ENCODE data around the gene RSU1. TPM values are rescaled to one million over a fixed set of nuclear protein-coding genes. Genes with fewer than 3 reads are reported as not detected.

RSU1 gene
- total and polyA plus RNA-seq, 2 donors (not counting 3 experiments of a cell fraction or from before 2014, with no cell fraction given): 80.2 to 104 TPM

GRCh38 chr10:16653224-16653623, 164.0 kb downstream of the RSU1 start:
- Histone ChIP-seq H3K4me1 (ENCODE audit: control insufficient read depth, extremely low read depth, insufficient read depth, low read length) (no peaks in the 10 kb centered on the region), H4K20me1 (replicated peaks; ENCODE audit: control insufficient read depth, extremely low read depth, insufficient read depth, low read length) (no peaks in the 10 kb centered on the region), H3K9me1 (replicated peaks; ENCODE audit: control insufficient read depth, extremely low read depth, insufficient read depth, low read length) (no peaks in the 10 kb centered on the region), H3K4me3 (replicated peaks in 1 of 3; ENCODE audit: insufficient read depth in 1 of 3, low read depth in 1 of 3, low read length in 3 of 3) (no peak overlapping the region), H3K9ac (replicated peaks; ENCODE audit: extremely low read depth, insufficient read depth, low read length) (no peak overlapping the region), H3K36me3 (ENCODE audit: control insufficient read depth in 2 of 2, extremely low read depth in 1 of 2, insufficient read depth in 2 of 2, low read length in 2 of 2) (no peaks in the 10 kb centered on the region), H2AFZ (ENCODE audit: low read depth, low read length) (no peak overlapping the region), H3K27ac (ENCODE audit: insufficient read depth, low read depth, low read length) (no peak overlapping the region), H3K79me2 (ENCODE audit: control insufficient read depth, insufficient read depth, low read length) (no peaks in the 10 kb centered on the region), H3K4me2 (ENCODE audit: insufficient read depth, low read length) (no peak overlapping the region), H3K27me3 (ENCODE audit: control insufficient read depth in 2 of 2, insufficient read depth in 2 of 2, low read length in 2 of 2) (no peaks in the 10 kb centered on the region), H3K9me3 (replicated peaks; ENCODE audit: control insufficient read depth, insufficient read depth, low read length) (no peaks in the 10 kb centered on the region)
- POLR2A ChIA-PET: no interaction called here
- DNase-seq (ENCODE audit: low read depth, low spot score) (no peak), FAIRE-seq (no peak)
- CTCF ChIA-PET: no interaction called here
- BruUV-seq (replicated peaks): no TSS peak
- intact Hi-C loops (cut with micrococcal nuclease) (no loop called here), dilution Hi-C loops (cut with MboI; ENCODE audit: extremely low pct_ligation_motif_present, low sequenced_read_pairs) (no loop called here)
- TF ChIP-seq GATA2 (IDR thresholded peaks at IDR 0.05; ENCODE audit: insufficient read depth, insufficient read length, low read depth, low read length) (no peak), JUN (IDR thresholded peaks at IDR 0.05; ENCODE audit: borderline replicate concordance, insufficient read depth, insufficient read length, low read depth) (no peak), FOS (IDR thresholded peaks at IDR 0.05; ENCODE audit: borderline replicate concordance, insufficient read depth, low read length) (no peak)

GRCh38 chr10:16652154-16652553, 165.1 kb downstream of the RSU1 start:
- no peak overlapping the region for H3K4me2 ChIP-seq (ENCODE audit: insufficient read depth, low read length)
- H3K4me3 ChIP-seq (replicated peaks in 1 of 3; ENCODE audit: insufficient read depth in 1 of 3, low read depth in 1 of 3, low read length in 3 of 3): no peak overlapping the region
- H4K20me1 ChIP-seq (replicated peaks; ENCODE audit: control insufficient read depth, extremely low read depth, insufficient read depth, low read length): no peaks in the 10 kb centered on the region
- no TSS peak for BruUV-seq (replicated peaks)
- POLR2A ChIA-PET: no interaction called here
- H3K36me3 ChIP-seq (ENCODE audit: control insufficient read depth in 2 of 2, extremely low read depth in 1 of 2, insufficient read depth in 2 of 2, low read length in 2 of 2): no peaks in the 10 kb centered on the region
- no peak overlapping the region for H3K9ac ChIP-seq (replicated peaks; ENCODE audit: extremely low read depth, insufficient read depth, low read length)
- TF ChIP-seq EZH2 (IDR thresholded peaks at IDR 0.05; ENCODE audit: borderline replicate concordance, low read depth, low read length, severe bottlenecking) (no peak), GATA2 (IDR thresholded peaks at IDR 0.05; ENCODE audit: insufficient read depth, insufficient read length, low read depth, low read length) (no peak), FOS (IDR thresholded peaks at IDR 0.05; ENCODE audit: borderline replicate concordance, insufficient read depth, low read length) (no peak), JUN (IDR thresholded peaks at IDR 0.05; ENCODE audit: borderline replicate concordance, insufficient read depth, insufficient read length, low read depth) (no peak)
- TF ChIP-seq, protein P1, sequence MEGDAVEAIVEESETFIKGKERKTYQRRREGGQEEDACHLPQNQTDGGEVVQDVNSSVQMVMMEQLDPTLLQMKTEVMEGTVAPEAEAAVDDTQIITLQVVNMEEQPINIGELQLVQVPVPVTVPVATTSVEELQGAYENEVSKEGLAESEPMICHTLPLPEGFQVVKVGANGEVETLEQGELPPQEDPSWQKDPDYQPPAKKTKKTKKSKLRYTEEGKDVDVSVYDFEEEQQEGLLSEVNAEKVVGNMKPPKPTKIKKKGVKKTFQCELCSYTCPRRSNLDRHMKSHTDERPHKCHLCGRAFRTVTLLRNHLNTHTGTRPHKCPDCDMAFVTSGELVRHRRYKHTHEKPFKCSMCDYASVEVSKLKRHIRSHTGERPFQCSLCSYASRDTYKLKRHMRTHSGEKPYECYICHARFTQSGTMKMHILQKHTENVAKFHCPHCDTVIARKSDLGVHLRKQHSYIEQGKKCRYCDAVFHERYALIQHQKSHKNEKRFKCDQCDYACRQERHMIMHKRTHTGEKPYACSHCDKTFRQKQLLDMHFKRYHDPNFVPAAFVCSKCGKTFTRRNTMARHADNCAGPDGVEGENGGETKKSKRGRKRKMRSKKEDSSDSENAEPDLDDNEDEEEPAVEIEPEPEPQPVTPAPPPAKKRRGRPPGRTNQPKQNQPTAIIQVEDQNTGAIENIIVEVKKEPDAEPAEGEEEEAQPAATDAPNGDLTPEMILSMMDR (IDR thresholded peaks at IDR 0.05; ENCODE audit: extremely low read depth in 1 of 2, insufficient read depth in 1 of 2, low read depth in 1 of 2, low read length in 2 of 2): no peak
- CTCF ChIA-PET: no interaction called here
- intact Hi-C loops (cut with micrococcal nuclease) (no loop called here), dilution Hi-C loops (cut with MboI; ENCODE audit: extremely low pct_ligation_motif_present, low sequenced_read_pairs) (no loop called here)
- FAIRE-seq (no peak), DNase-seq (ENCODE audit: low read depth, low spot score) (no peak)
- H3K79me2 ChIP-seq (ENCODE audit: control insufficient read depth, insufficient read depth, low read length): no peaks in the 10 kb centered on the region
- H2AFZ ChIP-seq (ENCODE audit: low read depth, low read length): no peak overlapping the region
- H3K4me1 ChIP-seq (ENCODE audit: control insufficient read depth, extremely low read depth, insufficient read depth, low read length): no peaks in the 10 kb centered on the region
- no peaks in the 10 kb centered on the region for H3K27me3 ChIP-seq (ENCODE audit: control insufficient read depth in 2 of 2, insufficient read depth in 2 of 2, low read length in 2 of 2)
- H3K9me1 ChIP-seq (replicated peaks; ENCODE audit: control insufficient read depth, extremely low read depth, insufficient read depth, low read length): no peaks in the 10 kb centered on the region
- H3K9me3 ChIP-seq (replicated peaks; ENCODE audit: control insufficient read depth, insufficient read depth, low read length): no peaks in the 10 kb centered on the region
- H3K27ac ChIP-seq (ENCODE audit: insufficient read depth, low read depth, low read length): no peak overlapping the region
